ENCODE measurements around the gene RBBP6. TPM values are rescaled to one million over a fixed set of nuclear protein-coding genes. Genes with fewer than 3 reads are reported as not detected.
A peak's percentile ranks its signal among the peaks of the same experiment; 100 is the strongest.

RBBP6 gene
- polyA plus RNA-seq, 4 donors = 20.7 to 54.3 (median 30.3) TPM

GRCh38 chr16:24515186-24515585 is 24.2 kb upstream of the RBBP6 start:
- Histone ChIP-seq H3K36me3 (ENCODE audit: control insufficient read depth in 3 of 3, insufficient read depth in 2 of 3, low read depth in 1 of 3, low read length in 3 of 3) (no peaks in the 10 kb centered on the region), H3K27ac (ENCODE audit: low read depth in 1 of 3, low read length in 2 of 3) (no peak overlapping the region), H3K27me3 (ENCODE audit: control insufficient read depth in 3 of 3, insufficient read depth in 3 of 3, low read length in 3 of 3) (no peaks in the 10 kb centered on the region), H3K4me1 (ENCODE audit: control insufficient read depth in 3 of 3, insufficient read depth in 2 of 3, low read depth in 1 of 3, low read length in 2 of 3) (no peaks in the 10 kb centered on the region), H3K4me3 (ENCODE audit: low read depth in 1 of 3, low read length in 3 of 3) (no peak overlapping the region), H3K9me3 (ENCODE audit: control insufficient read depth in 2 of 2, insufficient read depth in 1 of 2, low read depth in 1 of 2, low read length in 1 of 2) (no peaks in the 10 kb centered on the region)
- DNase-seq = no peak
- 87 to 91% (median 91%) methylated on average over 5 of the region's 5 CpGs for WGBS, 3 donors
- FAIRE-seq = no peak

- Histone ChIP-seq H3K27ac (ENCODE audit: low read depth in 1 of 3, low read length in 2 of 3) (no peak overlapping the region), H3K9me3 (ENCODE audit: control insufficient read depth in 2 of 2, insufficient read depth in 1 of 2, low read depth in 1 of 2, low read length in 1 of 2) (no peaks in the 10 kb centered on the region), H3K4me3 (ENCODE audit: low read depth in 1 of 3, low read length in 3 of 3) (no peak overlapping the region), H3K36me3 (ENCODE audit: control insufficient read depth in 3 of 3, insufficient read depth in 2 of 3, low read depth in 1 of 3, low read length in 3 of 3) (no peaks in the 10 kb centered on the region), H3K4me1 (ENCODE audit: control insufficient read depth in 3 of 3, insufficient read depth in 2 of 3, low read depth in 1 of 3, low read length in 2 of 3) (no peaks in the 10 kb centered on the region), H3K27me3 (ENCODE audit: control insufficient read depth in 3 of 3, insufficient read depth in 3 of 3, low read length in 3 of 3) (no peaks in the 10 kb centered on the region)
- WGBS, 3 donors = 30 to 34% (median 33%) methylated on average over 20 of the region's 20 CpGs
- DNase-seq = peak; percentile 80 to 87
- no peak for FAIRE-seq
Measured at GRCh38 chr16:24516900-24517669, 22.3 kb upstream of the RBBP6 start.

DNA sequence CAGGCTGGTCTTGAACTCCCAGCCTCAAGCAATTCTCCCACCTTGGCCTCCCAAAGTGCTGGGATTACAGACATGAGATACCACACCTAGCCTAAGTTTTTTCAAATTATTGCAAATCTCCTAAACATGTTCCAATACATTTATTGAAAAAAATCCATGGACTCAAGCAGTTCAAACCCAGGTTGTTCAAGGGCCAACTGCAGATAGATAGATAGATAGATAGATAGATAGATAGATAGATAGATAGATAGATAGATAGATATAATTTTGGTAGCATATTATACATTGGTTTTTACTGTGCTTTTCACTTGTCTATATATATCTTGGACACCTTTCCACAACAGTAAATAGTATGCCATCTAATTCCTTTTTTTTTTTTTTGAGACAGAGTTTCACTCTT is 20.9 kb upstream of the RBBP6 start:
- no peak for FAIRE-seq

DNA sequence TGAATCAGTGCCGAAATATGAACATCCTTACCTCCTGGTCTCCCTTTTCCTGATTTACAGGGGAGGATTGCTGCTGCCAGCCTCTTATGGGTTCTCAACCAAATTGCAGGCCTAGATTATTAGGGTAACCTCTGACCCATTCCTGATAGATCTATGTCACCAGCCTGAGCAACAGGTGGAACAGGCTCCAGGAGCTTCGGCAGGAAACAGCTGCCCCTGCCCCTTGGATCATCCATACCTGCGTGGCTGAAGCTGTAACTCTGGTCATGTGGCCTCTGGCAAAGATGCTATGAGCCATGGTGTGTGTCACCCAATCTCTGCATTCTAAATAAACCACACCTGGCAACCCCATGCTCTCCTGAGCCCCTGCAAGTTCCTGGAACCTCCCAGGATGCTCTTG is 18.4 kb upstream of the RBBP6 start:
- Histone ChIP-seq H3K36me3 (ENCODE audit: control insufficient read depth in 3 of 3, insufficient read depth in 2 of 3, low read depth in 1 of 3, low read length in 3 of 3) (no peaks in the 10 kb centered on the region), H3K27me3 (ENCODE audit: control insufficient read depth in 3 of 3, insufficient read depth in 3 of 3, low read length in 3 of 3) (no peaks in the 10 kb centered on the region), H3K4me3 (ENCODE audit: low read depth in 1 of 3, low read length in 3 of 3) (no peak overlapping the region), H3K27ac (ENCODE audit: low read depth in 1 of 3, low read length in 2 of 3) (no peak overlapping the region), H3K4me1 (ENCODE audit: control insufficient read depth in 3 of 3, insufficient read depth in 2 of 3, low read depth in 1 of 3, low read length in 2 of 3) (no peaks in the 10 kb centered on the region), H3K9me3 (ENCODE audit: control insufficient read depth in 2 of 2, insufficient read depth in 1 of 2, low read depth in 1 of 2, low read length in 1 of 2) (no peaks in the 10 kb centered on the region)
- FAIRE-seq (no peak), DNase-seq (no peak)
- 41 to 70% (median 63%) methylated on average over 3 of the region's 3 CpGs for WGBS, 3 donors

More for the DNA sequence above, 20.9 kb upstream of the RBBP6 start:
- H3K27ac ChIP-seq (ENCODE audit: low read depth in 1 of 3, low read length in 2 of 3) = no peak overlapping the region
- no peaks in the 10 kb centered on the region for H3K36me3 ChIP-seq (ENCODE audit: control insufficient read depth in 3 of 3, insufficient read depth in 2 of 3, low read depth in 1 of 3, low read length in 3 of 3)
- DNase-seq = no peak
- no peaks in the 10 kb centered on the region for H3K9me3 ChIP-seq (ENCODE audit: control insufficient read depth in 2 of 2, insufficient read depth in 1 of 2, low read depth in 1 of 2, low read length in 1 of 2)
- no peaks in the 10 kb centered on the region for H3K4me1 ChIP-seq (ENCODE audit: control insufficient read depth in 3 of 3, insufficient read depth in 2 of 3, low read depth in 1 of 3, low read length in 2 of 3)
- H3K4me3 ChIP-seq (ENCODE audit: low read depth in 1 of 3, low read length in 3 of 3) = no peak overlapping the region
- no peaks in the 10 kb centered on the region for H3K27me3 ChIP-seq (ENCODE audit: control insufficient read depth in 3 of 3, insufficient read depth in 3 of 3, low read length in 3 of 3)

GRCh38 chr16:24522751-24523150 is 16.6 kb upstream of the RBBP6 start:
- WGBS, 3 donors = 89 to 95% (median 94%) methylated on average over 13 of the region's 13 CpGs
- no peak overlapping the region for H3K27ac ChIP-seq (ENCODE audit: low read depth in 1 of 3, low read length in 2 of 3)
- H3K4me1 ChIP-seq (ENCODE audit: control insufficient read depth in 3 of 3, insufficient read depth in 2 of 3, low read depth in 1 of 3, low read length in 2 of 3) = no peaks in the 10 kb centered on the region
- no peak for FAIRE-seq
- no peaks in the 10 kb centered on the region for H3K36me3 ChIP-seq (ENCODE audit: control insufficient read depth in 3 of 3, insufficient read depth in 2 of 3, low read depth in 1 of 3, low read length in 3 of 3)
- no peaks in the 10 kb centered on the region for H3K27me3 ChIP-seq (ENCODE audit: control insufficient read depth in 3 of 3, insufficient read depth in 3 of 3, low read length in 3 of 3)
- no peaks in the 10 kb centered on the region for H3K9me3 ChIP-seq (ENCODE audit: control insufficient read depth in 2 of 2, insufficient read depth in 1 of 2, low read depth in 1 of 2, low read length in 1 of 2)
- no peak for DNase-seq
- H3K4me3 ChIP-seq (ENCODE audit: low read depth in 1 of 3, low read length in 3 of 3) = no peak overlapping the region

GRCh38 chr16:24523569-24523968 is 15.8 kb upstream of the RBBP6 start:
- Histone ChIP-seq H3K9me3 (ENCODE audit: control insufficient read depth in 2 of 2, insufficient read depth in 1 of 2, low read depth in 1 of 2, low read length in 1 of 2) (no peaks in the 10 kb centered on the region), H3K36me3 (ENCODE audit: control insufficient read depth in 3 of 3, insufficient read depth in 2 of 3, low read depth in 1 of 3, low read length in 3 of 3) (no peaks in the 10 kb centered on the region), H3K4me1 (ENCODE audit: control insufficient read depth in 3 of 3, insufficient read depth in 2 of 3, low read depth in 1 of 3, low read length in 2 of 3) (no peaks in the 10 kb centered on the region), H3K27ac (ENCODE audit: low read depth in 1 of 3, low read length in 2 of 3) (no peak overlapping the region), H3K27me3 (ENCODE audit: control insufficient read depth in 3 of 3, insufficient read depth in 3 of 3, low read length in 3 of 3) (no peaks in the 10 kb centered on the region), H3K4me3 (ENCODE audit: low read depth in 1 of 3, low read length in 3 of 3) (no peak overlapping the region)
- WGBS, 3 donors = 42 to 63% (median 57%) methylated on average over 8 of the region's 8 CpGs
- DNase-seq (no peak), FAIRE-seq (no peak)

DNA sequence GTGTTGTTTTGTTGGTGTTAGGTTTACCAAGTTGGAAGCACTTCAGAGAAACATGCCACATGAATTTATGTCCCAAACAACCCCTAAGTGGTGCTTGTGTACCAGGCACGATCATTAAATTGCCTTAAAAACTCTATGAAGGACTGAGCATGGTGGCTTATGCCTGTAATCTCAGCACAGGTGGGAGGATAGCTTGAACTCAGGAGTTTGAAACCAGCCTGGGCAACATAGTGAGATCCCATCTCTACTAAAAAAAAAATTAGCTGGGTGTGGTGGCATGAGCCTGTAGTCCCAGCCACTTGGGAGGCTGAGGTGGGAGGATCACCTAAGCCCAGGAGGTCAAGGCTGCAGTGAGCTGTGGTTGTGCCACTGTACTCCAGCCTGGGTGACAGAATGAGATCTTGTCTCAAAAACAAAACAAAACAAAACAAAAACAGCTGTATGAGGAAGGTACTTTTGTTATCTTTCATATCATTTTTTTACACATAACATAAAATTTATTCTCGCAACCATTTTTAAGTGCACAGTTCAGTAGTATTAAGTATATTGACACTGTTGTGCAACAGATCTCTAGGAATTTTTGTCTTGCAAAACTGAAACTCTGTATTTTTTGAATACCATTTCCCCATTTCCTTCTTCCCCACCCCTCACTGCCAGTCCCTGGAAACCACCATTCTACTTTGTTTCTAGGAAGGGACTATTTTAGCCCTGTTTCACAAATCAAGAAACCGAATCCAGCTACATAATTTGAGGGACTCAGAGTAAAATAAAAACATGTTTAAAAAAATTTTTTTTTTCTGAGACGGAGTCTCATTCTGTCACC is 14.3 kb upstream of the RBBP6 start:
- no peak overlapping the region for H3K4me3 ChIP-seq (ENCODE audit: low read depth in 1 of 3, low read length in 3 of 3)
- H3K27ac ChIP-seq (ENCODE audit: low read depth in 1 of 3, low read length in 2 of 3) = no peak overlapping the region
- WGBS, 3 donors = 61 to 69% (median 64%) methylated on average over 4 of the region's 4 CpGs
- H3K27me3 ChIP-seq (ENCODE audit: control insufficient read depth in 3 of 3, insufficient read depth in 3 of 3, low read length in 3 of 3) = no peaks in the 10 kb centered on the region
- H3K4me1 ChIP-seq (ENCODE audit: control insufficient read depth in 3 of 3, insufficient read depth in 2 of 3, low read depth in 1 of 3, low read length in 2 of 3) = no peaks in the 10 kb centered on the region
- no peaks in the 10 kb centered on the region for H3K36me3 ChIP-seq (ENCODE audit: control insufficient read depth in 3 of 3, insufficient read depth in 2 of 3, low read depth in 1 of 3, low read length in 3 of 3)
- H3K9me3 ChIP-seq (ENCODE audit: control insufficient read depth in 2 of 2, insufficient read depth in 1 of 2, low read depth in 1 of 2, low read length in 1 of 2) = no peaks in the 10 kb centered on the region
- FAIRE-seq (no peak), DNase-seq (no peak)

DNA sequence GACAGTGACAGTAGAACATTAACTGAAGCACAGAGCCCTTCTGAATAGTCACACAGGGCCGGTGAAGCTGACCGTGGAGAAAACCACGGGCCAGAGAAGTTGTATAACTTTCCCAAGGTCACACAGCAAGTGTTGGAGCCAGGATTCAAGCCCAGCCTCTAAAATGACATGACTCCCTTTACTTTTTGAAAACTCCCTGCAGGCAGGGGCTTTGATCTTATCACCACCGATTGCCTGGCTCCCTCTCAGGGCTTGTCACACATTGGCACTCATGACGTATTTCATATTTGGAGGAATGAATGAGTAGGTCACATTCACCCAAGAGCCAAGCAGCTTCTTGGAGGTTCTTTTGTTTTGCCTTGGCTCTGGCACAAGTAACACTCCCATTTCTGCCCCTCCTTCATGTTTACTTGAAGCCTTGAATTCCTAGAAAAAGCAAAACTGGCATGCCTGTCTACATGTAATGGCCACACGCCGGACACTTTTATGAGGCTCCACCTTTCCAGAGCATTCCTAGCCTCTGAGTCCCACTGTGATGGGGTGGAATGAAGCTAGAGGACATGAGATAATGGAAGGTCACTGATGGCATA is 13.3 kb upstream of the RBBP6 start:
- no peaks in the 10 kb centered on the region for H3K4me1 ChIP-seq (ENCODE audit: control insufficient read depth in 3 of 3, insufficient read depth in 2 of 3, low read depth in 1 of 3, low read length in 2 of 3)
- FAIRE-seq (no peak), DNase-seq (peak in 1 of 2 donors; percentile 11)
- no peaks in the 10 kb centered on the region for H3K27me3 ChIP-seq (ENCODE audit: control insufficient read depth in 3 of 3, insufficient read depth in 3 of 3, low read length in 3 of 3)
- no peaks in the 10 kb centered on the region for H3K36me3 ChIP-seq (ENCODE audit: control insufficient read depth in 3 of 3, insufficient read depth in 2 of 3, low read depth in 1 of 3, low read length in 3 of 3)
- no peak overlapping the region for H3K27ac ChIP-seq (ENCODE audit: low read depth in 1 of 3, low read length in 2 of 3)
- H3K9me3 ChIP-seq (ENCODE audit: control insufficient read depth in 2 of 2, insufficient read depth in 1 of 2, low read depth in 1 of 2, low read length in 1 of 2) = no peaks in the 10 kb centered on the region
- 57 to 65% (median 60%) methylated on average over 7 of the region's 7 CpGs for WGBS, 3 donors
- H3K4me3 ChIP-seq (ENCODE audit: low read depth in 1 of 3, low read length in 3 of 3) = no peak overlapping the region

Measured in small intestine (tissue), 7 donors.